Breast epithelium (tissue), 3 donors: ENCODE measurements around the gene TRIM66.

Experiments
- CTCF ChIP-seq, 3 donors: fragments of 450-650 bp; IDR thresholded peaks; one replicate each; pipeline ENCODE4 v1.5.1; 2016 to 2017; ENCODE audit warnings: antibody characterized with exemption in 3 of 3, mild to moderate bottlenecking in 3 of 3, moderate library complexity in 3 of 3
- POLR2A ChIP-seq: fragments of 450-650 bp; IDR thresholded peaks from one replicate; pipeline ENCODE4 v1.6.1; 2016; ENCODE audit warnings: antibody characterized with exemption, mild to moderate bottlenecking, moderate library complexity
- POLR2AphosphoS5 ChIP-seq, 3 donors: sonication (generic); formaldehyde crosslinking; IDR thresholded peaks; one replicate each; pipeline ENCODE4 v1.6.1; 2017; ENCODE audit warnings: antibody characterized with exemption in 3 of 3

- TF ChIP-seq CTCF (IDR thresholded peaks at IDR 0.05) (no peak), POLR2A (no peak), POLR2AphosphoS5 (IDR thresholded peaks at IDR 0.05) (no peak)
Observed at GRCh38 chr11:8731647-8732323, 49.3 kb upstream of the TRIM66 start.
